ENCODE measurements around the gene NAALADL2.
"Not testable (repeated sequence)": the region's sequence is repeated elsewhere in the genome, so short reads cannot be mapped to it uniquely, and the experiment has no call there.

NAALADL2 gene

GRCh38 chr3:175329373-175329772, 470.2 kb downstream of the NAALADL2 start:
- no peak for DNase-seq

GRCh38 chr3:175335229-175335628, 476.1 kb downstream of the NAALADL2 start:
- no peak for DNase-seq

GRCh38 chr3:175336406-175337133, 477.4 kb downstream of the NAALADL2 start:
- no peak for DNase-seq

GRCh38 chr3:175337631-175338030, 478.5 kb downstream of the NAALADL2 start:
- DNase-seq, result no peak

- DNase-seq, result no peak
Observed at GRCh38 chr3:175338775-175339535, 479.8 kb downstream of the NAALADL2 start.

- no peak for DNase-seq
Observed at GRCh38 chr3:175340338-175341015, 481.3 kb downstream of the NAALADL2 start.

- no peak for DNase-seq
Observed at GRCh38 chr3:175342196-175342595, 483.1 kb downstream of the NAALADL2 start.

GRCh38 chr3:175343946-175344345, 484.8 kb downstream of the NAALADL2 start:
- no peak for DNase-seq

- no peak for DNase-seq
Observed at GRCh38 chr3:175346573-175347356, 487.6 kb downstream of the NAALADL2 start.

- no peak for DNase-seq
Observed at GRCh38 chr3:175349168-175349567, 490.0 kb downstream of the NAALADL2 start.

- no peak for DNase-seq
Observed at GRCh38 chr3:175355801-175356335, 496.7 kb downstream of the NAALADL2 start.

GRCh38 chr3:175356899-175357324, 497.8 kb downstream of the NAALADL2 start:
- DNase-seq, result no peak

GRCh38 chr3:175357758-175358157, 498.6 kb downstream of the NAALADL2 start:
- DNase-seq, result no peak

- no peak for DNase-seq
Observed at GRCh38 chr3:175358935-175359334, 499.8 kb downstream of the NAALADL2 start.

GRCh38 chr3:175370426-175370825, 511.3 kb downstream of the NAALADL2 start:
- not testable (repeated sequence) for DNase-seq

GRCh38 chr3:175371187-175371586, 512.1 kb downstream of the NAALADL2 start:
- DNase-seq, result not testable (repeated sequence)

GRCh38 chr3:175374705-175375104, 515.6 kb downstream of the NAALADL2 start:
- DNase-seq, result no peak

- DNase-seq, result no peak
Observed at GRCh38 chr3:175378348-175378747, 519.2 kb downstream of the NAALADL2 start.

- DNase-seq, result no peak
Observed at GRCh38 chr3:175381685-175382084, 522.6 kb downstream of the NAALADL2 start.

- DNase-seq, result no peak
Observed at GRCh38 chr3:175383371-175383770, 524.2 kb downstream of the NAALADL2 start.

GRCh38 chr3:175383813-175384212, 524.7 kb downstream of the NAALADL2 start:
- no peak for DNase-seq

GRCh38 chr3:175384569-175384968, 525.4 kb downstream of the NAALADL2 start:
- no peak for DNase-seq

GRCh38 chr3:175386630-175387029, 527.5 kb downstream of the NAALADL2 start:
- DNase-seq, result no peak
